ENCODE results near the gene C5AR1. TPM values are rescaled to one million over a fixed set of nuclear protein-coding genes. Genes with fewer than 3 reads are reported as not detected.
A peak's percentile ranks its signal among the peaks of the same experiment; 100 is the strongest.

C5AR1 gene
- total RNA-seq, 6 experiments from 2014 or later = 0.24 to 0.95 (median 0.35) TPM

GRCh38 chr19:47268028-47268427 is 41.6 kb upstream of the C5AR1 start:
- Mint-ChIP-seq H3K27me3 (ENCODE audit: insufficient read depth) (no peaks in the 10 kb centered on the region; the same call in 1 of the 2 replicates), H3K4me1 (ENCODE audit: low read depth) (peaks cover 11% of the 10 kb centered on the region), H3K36me3 (ENCODE audit: low read depth) (peaks cover 21% of the 10 kb centered on the region), H3K27ac (no peak overlapping the region), H3K9me3 (no peaks in the 10 kb centered on the region), H3K4me3 (no peak overlapping the region)
- TF ChIP-seq CTCF (IDR thresholded peaks at IDR 0.05) = no peak
- DNase-seq = no peak

DNA sequence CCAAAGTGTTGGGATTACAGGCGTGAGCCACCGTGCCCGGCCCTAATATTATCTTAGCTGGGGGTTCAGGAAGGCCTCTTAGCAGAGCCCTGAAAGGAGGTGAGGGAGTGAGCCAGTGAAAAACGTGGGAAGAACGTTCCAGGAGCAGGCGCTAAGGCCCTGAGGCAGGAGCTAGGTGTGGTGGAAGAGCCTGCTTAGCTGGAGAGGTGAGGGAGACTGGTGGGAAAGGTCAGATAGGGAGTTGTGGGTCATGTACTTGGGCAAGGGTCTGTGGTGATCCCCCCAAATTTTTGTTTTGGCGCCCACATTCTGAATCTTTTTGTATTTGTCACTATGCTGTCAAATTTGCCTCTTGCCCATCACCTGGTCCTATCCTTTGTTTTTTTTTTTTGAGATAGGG is 40.1 kb upstream of the C5AR1 start:
- Mint-ChIP-seq H3K9me3 (no peaks in the 10 kb centered on the region), H3K27ac (no peak overlapping the region), H3K27me3 (ENCODE audit: insufficient read depth) (peaks cover 5% of the 10 kb centered on the region; the same call in 1 of the 2 replicates), H3K4me3 (no peak overlapping the region), H3K4me1 (ENCODE audit: low read depth) (peaks cover 18% of the 10 kb centered on the region), H3K36me3 (ENCODE audit: low read depth) (peaks cover 17% of the 10 kb centered on the region)
- no peak for DNase-seq
- TF ChIP-seq CTCF (IDR thresholded peaks at IDR 0.05) = no peak

- H3K4me1 Mint-ChIP-seq (ENCODE audit: low read depth) = peaks cover 21% of the 10 kb centered on the region
- H3K27me3 Mint-ChIP-seq (ENCODE audit: insufficient read depth) = peaks cover 5% of the 10 kb centered on the region; the same call in 1 of the 2 replicates
- no peak for DNase-seq
- no peak overlapping the region for H3K27ac Mint-ChIP-seq
- no peak for TF ChIP-seq CTCF (IDR thresholded peaks at IDR 0.05)
- no peak overlapping the region for H3K4me3 Mint-ChIP-seq
- peaks cover 15% of the 10 kb centered on the region for H3K36me3 Mint-ChIP-seq (ENCODE audit: low read depth)
- H3K9me3 Mint-ChIP-seq = no peaks in the 10 kb centered on the region
Measured at GRCh38 chr19:47270408-47270807, 39.3 kb upstream of the C5AR1 start.

DNA sequence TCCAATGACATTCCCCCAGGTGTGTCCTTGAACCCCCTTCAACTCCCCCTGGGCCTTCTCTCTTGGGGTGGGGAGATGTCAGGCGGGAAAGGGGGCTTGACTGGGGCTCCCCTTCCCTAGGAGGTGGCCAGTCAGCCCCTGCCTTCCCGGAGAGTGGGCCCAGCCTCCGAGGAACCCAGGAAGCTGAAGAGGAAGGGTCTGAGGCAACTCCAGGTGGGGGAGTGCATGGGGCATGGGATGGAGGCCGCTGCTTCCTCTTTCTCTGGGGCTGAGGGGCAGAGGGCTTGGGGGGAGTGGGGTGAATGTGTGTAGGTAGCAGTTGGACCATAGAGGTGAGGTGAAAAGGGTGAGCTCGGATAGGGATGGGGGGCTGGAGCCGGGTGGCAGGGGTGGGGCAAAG is 37.7 kb upstream of the C5AR1 start:
- Mint-ChIP-seq H3K27ac (peak overlapping the region; percentile 89), H3K4me1 (ENCODE audit: low read depth) (peaks cover 30% of the 10 kb centered on the region), H3K9me3 (no peaks in the 10 kb centered on the region), H3K4me3 (0 out of 2 replicates have a peak overlapping the region, but pooled peaks have one; percentile 92), H3K36me3 (ENCODE audit: low read depth) (peaks cover 17% of the 10 kb centered on the region), H3K27me3 (ENCODE audit: insufficient read depth) (peaks cover 5% of the 10 kb centered on the region)
- no peak for TF ChIP-seq CTCF (IDR thresholded peaks at IDR 0.05)
- DNase-seq = no peak

- Mint-ChIP-seq H3K4me3 (peak overlapping the region; percentile 92), H3K4me1 (ENCODE audit: low read depth) (peaks cover 32% of the 10 kb centered on the region), H3K27ac (peak overlapping the region; percentile 89), H3K9me3 (no peaks in the 10 kb centered on the region), H3K36me3 (ENCODE audit: low read depth) (peaks cover 18% of the 10 kb centered on the region), H3K27me3 (ENCODE audit: insufficient read depth) (peaks cover 5% of the 10 kb centered on the region)
- peak; percentile 18; the same call in 1 of the 2 replicates for TF ChIP-seq CTCF (IDR thresholded peaks at IDR 0.05)
- DNase-seq = no peak
Measured at GRCh38 chr19:47272448-47273312, 37.0 kb upstream of the C5AR1 start.

Data from HFFc6 (cell line).